DOHH2 (cell line): Measurements from ENCODE around the gene NANS.

Experiments
- EZH2phosphoT487 ChIP-seq: fragments of 200-600 bp; sonication (generic); IDR thresholded peaks from 2 replicates; pipeline ENCODE4 v1.6.1; 2017; ENCODE audit warnings: borderline replicate concordance, mild to moderate bottlenecking, antibody characterized with exemption, low read length, moderate library complexity, mixed read lengths
- TF ChIP-seq, protein P1 (sequence below): fragments of 200-600 bp; sonication (generic); IDR thresholded peaks from one replicate; pipeline ENCODE4 v1.5.1; 2014; ENCODE audit warnings: antibody characterized with exemption, mild to moderate bottlenecking, low read depth, low read length; ENCODE audit not compliant: poor library complexity, severe bottlenecking

DNA sequence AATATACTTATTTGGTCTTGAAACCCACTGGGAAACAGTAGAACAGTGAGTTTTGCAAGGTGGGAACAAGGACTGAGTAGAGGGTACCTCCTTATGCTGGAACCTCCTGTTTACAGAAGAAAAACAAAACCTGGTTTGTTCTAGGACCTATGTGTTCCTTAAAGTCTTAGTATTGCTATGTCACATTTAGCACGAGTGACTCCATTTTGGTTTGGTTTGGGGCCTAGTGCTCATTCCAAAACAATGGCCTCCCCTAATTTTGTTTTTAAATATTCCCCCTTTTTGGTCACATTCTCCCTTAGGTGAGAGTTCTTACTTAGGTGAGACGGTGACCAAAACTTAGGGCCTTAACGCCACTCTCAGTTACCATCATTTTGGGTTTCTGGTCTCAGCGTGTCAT lies 6.2 kb upstream of the NANS start:
- TF ChIP-seq, protein P1, sequence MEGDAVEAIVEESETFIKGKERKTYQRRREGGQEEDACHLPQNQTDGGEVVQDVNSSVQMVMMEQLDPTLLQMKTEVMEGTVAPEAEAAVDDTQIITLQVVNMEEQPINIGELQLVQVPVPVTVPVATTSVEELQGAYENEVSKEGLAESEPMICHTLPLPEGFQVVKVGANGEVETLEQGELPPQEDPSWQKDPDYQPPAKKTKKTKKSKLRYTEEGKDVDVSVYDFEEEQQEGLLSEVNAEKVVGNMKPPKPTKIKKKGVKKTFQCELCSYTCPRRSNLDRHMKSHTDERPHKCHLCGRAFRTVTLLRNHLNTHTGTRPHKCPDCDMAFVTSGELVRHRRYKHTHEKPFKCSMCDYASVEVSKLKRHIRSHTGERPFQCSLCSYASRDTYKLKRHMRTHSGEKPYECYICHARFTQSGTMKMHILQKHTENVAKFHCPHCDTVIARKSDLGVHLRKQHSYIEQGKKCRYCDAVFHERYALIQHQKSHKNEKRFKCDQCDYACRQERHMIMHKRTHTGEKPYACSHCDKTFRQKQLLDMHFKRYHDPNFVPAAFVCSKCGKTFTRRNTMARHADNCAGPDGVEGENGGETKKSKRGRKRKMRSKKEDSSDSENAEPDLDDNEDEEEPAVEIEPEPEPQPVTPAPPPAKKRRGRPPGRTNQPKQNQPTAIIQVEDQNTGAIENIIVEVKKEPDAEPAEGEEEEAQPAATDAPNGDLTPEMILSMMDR: no peak
- TF ChIP-seq EZH2phosphoT487: no peak
